GM15510 (cell line): Measurements from ENCODE around the gene RSPH3.

ENCODE experiments used
- POLR2A ChIP-seq: IDR thresholded peaks from 3 replicates; pipeline ENCODE4 v1.6.1; 2011; ENCODE audit warnings: borderline replicate concordance; ENCODE audit not compliant: insufficient read length; ENCODE audit errors: extremely low read depth

Gene RSPH3

GRCh38 chr6:158962371-158962770 lies 37.6 kb downstream of the RSPH3 start:
- TF ChIP-seq POLR2A: no peak

GRCh38 chr6:158960026-158960425 lies 40.0 kb downstream of the RSPH3 start:
- TF ChIP-seq POLR2A: no peak

- no peak for TF ChIP-seq POLR2A
These were observed 40.5 kb downstream of the RSPH3 start for GRCh38 chr6:158959552-158959951.

GRCh38 chr6:158958504-158959386 lies 41.3 kb downstream of the RSPH3 start:
- no peak for TF ChIP-seq POLR2A

GRCh38 chr6:158955255-158955654 lies 44.7 kb downstream of the RSPH3 start:
- TF ChIP-seq POLR2A: no peak

GRCh38 chr6:158954753-158955152 lies 45.2 kb downstream of the RSPH3 start:
- no peak for TF ChIP-seq POLR2A

- TF ChIP-seq POLR2A: no peak
These were observed 52.7 kb downstream of the RSPH3 start for GRCh38 chr6:158947284-158947683.

GRCh38 chr6:158943380-158944032 lies 56.5 kb downstream of the RSPH3 start:
- no peak for TF ChIP-seq POLR2A

- no peak for TF ChIP-seq POLR2A
These were observed 57.7 kb downstream of the RSPH3 start for GRCh38 chr6:158942349-158942748.

- TF ChIP-seq POLR2A: no peak
These were observed 58.8 kb downstream of the RSPH3 start for GRCh38 chr6:158941246-158941645.

GRCh38 chr6:158939255-158940159 lies 60.5 kb downstream of the RSPH3 start:
- TF ChIP-seq POLR2A: no peak

- no peak for TF ChIP-seq POLR2A
These were observed 61.2 kb downstream of the RSPH3 start for GRCh38 chr6:158938811-158939254.

GRCh38 chr6:158938220-158938619 lies 61.8 kb downstream of the RSPH3 start:
- no peak for TF ChIP-seq POLR2A

GRCh38 chr6:158934157-158934556 lies 65.8 kb downstream of the RSPH3 start:
- TF ChIP-seq POLR2A: no peak
